BJ (cell line): ENCODE data around the gene ST6GALNAC2. TPM values are rescaled to one million over a fixed set of nuclear protein-coding genes. Genes with fewer than 3 reads are reported as not detected.
"Not testable (repeated sequence)": the region's sequence is repeated elsewhere in the genome, so short reads cannot be mapped to it uniquely, and the experiment has no call there.

Source experiments
- CTCF ChIA-PET: fragments of 350-600 bp; formaldehyde crosslinking; extraction: SDS; loops from one replicate; lab custom pipeline; 2021; ENCODE audit warnings: antibody characterized with exemption, inconsistent platforms; lab: Yijun Ruan, JAX
- POLR2A ChIA-PET: fragments of 300-600 bp; sonication (Branson Sonifier 250); formaldehyde crosslinking; extraction: SDS; loops from one replicate; lab custom pipeline; 2021; ENCODE audit warnings: antibody characterized with exemption; lab: Charles Lee
- DNase-seq: peaks from one replicate; pipeline ENCODE4 v3.0.0-alpha.2; 2011; ENCODE audit warnings: low read depth
- H3K27me3 ChIP-seq: 2 replicates; pipeline ENCODE4 v1.6.0; 2011; ENCODE audit warnings: low read length; ENCODE audit not compliant: control insufficient read depth, insufficient read depth
- H3K36me3 ChIP-seq: 2 replicates; pipeline ENCODE4 v1.5.1; 2011; ENCODE audit warnings: low read length; ENCODE audit not compliant: control insufficient read depth, insufficient read depth
- H3K4me3 ChIP-seq: 2 replicates; pipeline ENCODE4 v1.5.1; 2011; ENCODE audit warnings: low read depth, mild to moderate bottlenecking, control low read depth, low read length
- CTCF ChIP-seq: IDR thresholded peaks from 2 replicates; pipeline ENCODE4 v1.5.1; 2011; ENCODE audit warnings: low read depth, mild to moderate bottlenecking, control low read depth, inconsistent platforms, low read length, moderate library complexity; ENCODE audit not compliant: insufficient read depth
- polyA plus RNA-seq: library from polyadenylated mRNA; depleted of rRNA; stranded (reverse); fragments of >200 nt; gene quantifications from 2 replicates; pipeline ENCODE4 v1.2.3, GENCODE V29; 2011

The ST6GALNAC2 gene
- polyA plus RNA-seq, 1 experiment: 0.72 TPM

GRCh38 chr17:76535788-76536510, 49.7 kb downstream of the ST6GALNAC2 start:
- no peak overlapping the region for H3K4me3 ChIP-seq
- POLR2A ChIA-PET: no interaction called here

GRCh38 chr17:76534831-76535732, 50.6 kb downstream of the ST6GALNAC2 start:
- Histone ChIP-seq H3K36me3 (no peaks in the 10 kb centered on the region), H3K4me3 (no peak overlapping the region), H3K27me3 (peaks cover 15% of the 10 kb centered on the region)
- no peak for DNase-seq
- CTCF ChIA-PET: interaction anchor here (1.2 to 1.3 kb wide), 3 partner anchors 9 to 24 kb away, joined by 3 to 7 read pairs (median 4); no protein-coding TSS in a partner anchor
- POLR2A ChIA-PET: no interaction called here
- no peak for TF ChIP-seq CTCF

More at GRCh38 chr17:76535788-76536510, 49.7 kb downstream of the ST6GALNAC2 start:
- no peak for TF ChIP-seq CTCF
- CTCF ChIA-PET: interaction anchor here (0.8 to 3.2 kb wide), 8 partner anchors 8 to 145 kb away, joined by 3 to 22 read pairs (median 4); no protein-coding TSS in a partner anchor
- H3K27me3 ChIP-seq: peaks cover 15% of the 10 kb centered on the region
- no peak for DNase-seq
- H3K36me3 ChIP-seq: no peaks in the 10 kb centered on the region

- DNase-seq, H3K36me3 ChIP-seq, POLR2A ChIA-PET, H3K4me3 ChIP-seq: not testable (repeated sequence)
- CTCF ChIA-PET: interaction anchor here (1.2 to 1.6 kb wide), 3 partner anchors 10 to 11 kb away, joined by 5 to 8 read pairs (median 7); no protein-coding TSS in a partner anchor
- H3K27me3 ChIP-seq: peaks cover 12% of the 10 kb centered on the region
Observed at GRCh38 chr17:76533640-76534359, 51.9 kb downstream of the ST6GALNAC2 start.

GRCh38 chr17:76532072-76532651, 53.5 kb downstream of the ST6GALNAC2 start:
- DNase-seq: no peak
- TF ChIP-seq CTCF: no peak
- peaks cover 6% of the 10 kb centered on the region for H3K27me3 ChIP-seq
- no peak overlapping the region for H3K4me3 ChIP-seq
- CTCF ChIA-PET: interaction anchor here (1.6 kb wide), 1 partner anchor 9 kb away, joined by 8 read pairs; no protein-coding TSS in a partner anchor
- POLR2A ChIA-PET: no interaction called here
- no peaks in the 10 kb centered on the region for H3K36me3 ChIP-seq

GRCh38 chr17:76531486-76532038, 54.1 kb downstream of the ST6GALNAC2 start:
- POLR2A ChIA-PET: no interaction called here
- DNase-seq: no peak
- TF ChIP-seq CTCF: no peak

More at GRCh38 chr17:76531486-76532038, 54.1 kb downstream of the ST6GALNAC2 start:
- peaks cover 2% of the 10 kb centered on the region for H3K27me3 ChIP-seq
- CTCF ChIA-PET: interaction anchor here (1.4 kb wide), 1 partner anchor 149 kb away, joined by 4 read pairs; no protein-coding TSS in a partner anchor
- no peak overlapping the region for H3K4me3 ChIP-seq
- H3K36me3 ChIP-seq: no peaks in the 10 kb centered on the region
